Amniotic stem cell (primary cell): Measurements from ENCODE around the gene NNMT.

Experiments
- DNase-seq: peaks from one replicate; lab custom pipeline; 2025; lab: John Stamatoyannopoulos, UW

The NNMT gene

GRCh38 chr11:114284914-114285313, 11.3 kb upstream of the NNMT start:
- no peak for DNase-seq

- DNase-seq: no peak
Measured at GRCh38 chr11:114285599-114285998, 10.6 kb upstream of the NNMT start.

GRCh38 chr11:114286229-114286628, 10.0 kb upstream of the NNMT start:
- DNase-seq: no peak

GRCh38 chr11:114287154-114287553, 9.0 kb upstream of the NNMT start:
- no peak for DNase-seq

- DNase-seq: no peak
Measured at GRCh38 chr11:114288136-114288535, 8.1 kb upstream of the NNMT start.

- no peak for DNase-seq
Measured at GRCh38 chr11:114289779-114290178, 6.4 kb upstream of the NNMT start.

- DNase-seq: no peak
Measured at GRCh38 chr11:114290503-114291235, 5.5 kb upstream of the NNMT start.

- no peak for DNase-seq
Measured at GRCh38 chr11:114291381-114291780, 4.8 kb upstream of the NNMT start.

- peak; percentile 22 for DNase-seq
Measured at GRCh38 chr11:114291842-114292680, 4.1 kb upstream of the NNMT start.

GRCh38 chr11:114293201-114293711, 2.9 kb upstream of the NNMT start:
- no peak for DNase-seq

GRCh38 chr11:114296605-114297372, 590 bp downstream of the NNMT start:
- DNase-seq: no peak

GRCh38 chr11:114297806-114298709, 1.9 kb downstream of the NNMT start:
- no peak for DNase-seq

GRCh38 chr11:114298710-114299109, 2.5 kb downstream of the NNMT start:
- no peak for DNase-seq

GRCh38 chr11:114301088-114301487, 4.9 kb downstream of the NNMT start:
- DNase-seq: no peak

- no peak for DNase-seq
Measured at GRCh38 chr11:114301927-114302326, 5.7 kb downstream of the NNMT start.

- DNase-seq: no peak
Measured at GRCh38 chr11:114302663-114303062, 6.5 kb downstream of the NNMT start.

GRCh38 chr11:114304065-114304464, 7.9 kb downstream of the NNMT start:
- DNase-seq: no peak

GRCh38 chr11:114304969-114305368, 8.8 kb downstream of the NNMT start:
- DNase-seq: no peak

GRCh38 chr11:114307524-114308203, 11.5 kb downstream of the NNMT start:
- peak; percentile 38 for DNase-seq

- no peak for DNase-seq
Measured at GRCh38 chr11:114308689-114309089, 12.5 kb downstream of the NNMT start.

- DNase-seq: no peak
Measured at GRCh38 chr11:114309517-114309916, 13.3 kb downstream of the NNMT start.
